GM20000 (cell line): ENCODE results near the gene PGAM4.
"Not testable (repeated sequence)": the region's sequence is repeated elsewhere in the genome, so short reads cannot be mapped to it uniquely, and the experiment has no call there.

Experiments
- DNase-seq: peaks from one replicate; pipeline ENCODE4 v3.0.0; 2012; ENCODE audit warnings: low spot score
- TF ChIP-seq, protein P1 (sequence below): IDR thresholded peaks from 2 replicates; pipeline ENCODE4 v1.5.1; 2012; ENCODE audit warnings: mild to moderate bottlenecking, control low read depth; ENCODE audit errors: extremely low read depth, missing control alignments

PGAM4 gene

GRCh38 chrX:77930581-77930980 lies 38.9 kb downstream of the PGAM4 start:
- DNase-seq, result no peak
- TF ChIP-seq, protein P1, sequence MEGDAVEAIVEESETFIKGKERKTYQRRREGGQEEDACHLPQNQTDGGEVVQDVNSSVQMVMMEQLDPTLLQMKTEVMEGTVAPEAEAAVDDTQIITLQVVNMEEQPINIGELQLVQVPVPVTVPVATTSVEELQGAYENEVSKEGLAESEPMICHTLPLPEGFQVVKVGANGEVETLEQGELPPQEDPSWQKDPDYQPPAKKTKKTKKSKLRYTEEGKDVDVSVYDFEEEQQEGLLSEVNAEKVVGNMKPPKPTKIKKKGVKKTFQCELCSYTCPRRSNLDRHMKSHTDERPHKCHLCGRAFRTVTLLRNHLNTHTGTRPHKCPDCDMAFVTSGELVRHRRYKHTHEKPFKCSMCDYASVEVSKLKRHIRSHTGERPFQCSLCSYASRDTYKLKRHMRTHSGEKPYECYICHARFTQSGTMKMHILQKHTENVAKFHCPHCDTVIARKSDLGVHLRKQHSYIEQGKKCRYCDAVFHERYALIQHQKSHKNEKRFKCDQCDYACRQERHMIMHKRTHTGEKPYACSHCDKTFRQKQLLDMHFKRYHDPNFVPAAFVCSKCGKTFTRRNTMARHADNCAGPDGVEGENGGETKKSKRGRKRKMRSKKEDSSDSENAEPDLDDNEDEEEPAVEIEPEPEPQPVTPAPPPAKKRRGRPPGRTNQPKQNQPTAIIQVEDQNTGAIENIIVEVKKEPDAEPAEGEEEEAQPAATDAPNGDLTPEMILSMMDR, result no peak

DNA sequence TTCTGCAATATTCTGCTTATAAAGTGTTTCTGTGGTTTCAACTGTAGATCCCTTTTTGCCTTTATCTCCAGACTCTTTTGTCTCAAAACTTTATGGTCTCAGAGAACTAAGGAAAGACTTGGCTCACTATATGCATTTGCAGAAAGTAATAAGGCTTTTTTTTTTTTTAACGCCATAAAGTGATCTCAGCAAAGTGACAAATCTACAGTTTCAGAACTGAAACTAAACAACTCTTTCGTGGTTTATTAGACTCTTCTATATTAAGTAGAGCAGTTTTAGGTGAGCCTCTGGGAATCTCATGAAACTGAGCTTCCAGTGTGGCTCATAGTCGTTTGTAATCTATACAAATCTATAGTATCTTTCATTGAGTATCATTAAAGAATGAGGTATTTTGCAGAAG lies 43.7 kb downstream of the PGAM4 start:
- TF ChIP-seq, protein P1, result no peak
- DNase-seq, result no peak

- DNase-seq, result no peak
- TF ChIP-seq, protein P1, result no peak
Measured at GRCh38 chrX:77924320-77924859, 45.0 kb downstream of the PGAM4 start.

DNA sequence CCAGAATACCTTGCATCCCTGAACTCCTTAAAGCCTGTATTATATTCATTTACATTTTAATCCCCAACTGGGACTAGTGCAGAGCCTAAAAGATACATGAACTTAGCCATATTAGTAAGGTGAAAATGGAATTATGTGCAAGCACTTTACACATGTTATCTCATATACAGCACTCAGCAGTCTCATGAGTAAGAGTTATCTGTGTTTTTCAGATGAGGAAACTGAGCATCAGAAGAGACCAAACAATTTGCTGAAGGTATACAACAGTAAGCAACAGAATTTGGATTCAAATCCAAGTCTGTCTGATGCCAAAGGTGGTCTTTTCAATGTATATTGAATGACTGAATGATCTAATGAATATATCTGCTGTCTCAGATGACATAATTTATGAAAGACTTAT lies 46.7 kb downstream of the PGAM4 start:
- TF ChIP-seq, protein P1, result no peak
- DNase-seq, result no peak

DNA sequence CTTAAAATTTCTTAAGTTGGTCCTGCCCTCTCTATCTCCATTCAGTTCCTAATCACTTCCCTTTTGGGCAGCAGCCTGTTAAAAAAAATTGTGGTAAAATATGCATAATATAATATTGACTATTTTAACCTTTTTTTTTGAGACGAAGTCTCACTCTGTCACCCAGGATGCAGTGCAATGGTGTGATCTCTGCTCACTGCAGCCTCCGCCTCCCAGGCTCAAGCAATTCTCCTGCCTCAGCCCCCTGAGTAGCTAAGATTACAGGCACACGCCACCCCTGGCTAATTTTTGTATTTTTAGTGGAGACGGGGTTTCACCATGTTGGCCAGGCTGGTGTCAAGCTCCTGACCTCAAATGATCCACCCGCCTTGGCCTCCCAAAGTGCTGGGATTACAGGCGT lies 50.1 kb downstream of the PGAM4 start:
- not testable (repeated sequence) for DNase-seq

DNA sequence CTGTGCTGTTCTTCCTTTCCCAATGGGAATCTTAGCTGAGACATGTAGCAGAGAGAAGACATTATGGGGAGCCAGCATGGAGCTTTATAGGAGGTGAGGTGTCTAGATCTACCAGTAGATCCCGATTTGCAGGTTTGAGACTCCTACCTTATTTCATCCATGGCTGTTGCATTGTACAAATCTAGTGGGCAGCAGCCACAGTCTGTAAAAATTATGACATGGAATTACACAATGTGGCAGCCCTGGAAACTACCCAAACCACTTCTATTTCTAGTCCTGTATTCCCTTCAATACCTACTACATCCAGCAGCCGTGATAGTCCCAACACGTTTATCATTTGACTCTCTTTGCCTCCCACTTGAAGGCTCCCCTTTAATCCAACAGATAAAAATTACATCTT lies 50.9 kb downstream of the PGAM4 start:
- TF ChIP-seq, protein P1, result no peak
- no peak for DNase-seq
